CD4-positive, alpha-beta T cell treated with Interleukin-4 for 4 hours (primary cell): ENCODE measurements around the gene NPPC.
A peak's percentile ranks its signal among the peaks of the same experiment; 100 is the strongest.

ENCODE experiments used
- DNase-seq: peaks from one replicate; pipeline ENCODE4 v3.0.0-alpha.2; 2020

NPPC gene

DNA sequence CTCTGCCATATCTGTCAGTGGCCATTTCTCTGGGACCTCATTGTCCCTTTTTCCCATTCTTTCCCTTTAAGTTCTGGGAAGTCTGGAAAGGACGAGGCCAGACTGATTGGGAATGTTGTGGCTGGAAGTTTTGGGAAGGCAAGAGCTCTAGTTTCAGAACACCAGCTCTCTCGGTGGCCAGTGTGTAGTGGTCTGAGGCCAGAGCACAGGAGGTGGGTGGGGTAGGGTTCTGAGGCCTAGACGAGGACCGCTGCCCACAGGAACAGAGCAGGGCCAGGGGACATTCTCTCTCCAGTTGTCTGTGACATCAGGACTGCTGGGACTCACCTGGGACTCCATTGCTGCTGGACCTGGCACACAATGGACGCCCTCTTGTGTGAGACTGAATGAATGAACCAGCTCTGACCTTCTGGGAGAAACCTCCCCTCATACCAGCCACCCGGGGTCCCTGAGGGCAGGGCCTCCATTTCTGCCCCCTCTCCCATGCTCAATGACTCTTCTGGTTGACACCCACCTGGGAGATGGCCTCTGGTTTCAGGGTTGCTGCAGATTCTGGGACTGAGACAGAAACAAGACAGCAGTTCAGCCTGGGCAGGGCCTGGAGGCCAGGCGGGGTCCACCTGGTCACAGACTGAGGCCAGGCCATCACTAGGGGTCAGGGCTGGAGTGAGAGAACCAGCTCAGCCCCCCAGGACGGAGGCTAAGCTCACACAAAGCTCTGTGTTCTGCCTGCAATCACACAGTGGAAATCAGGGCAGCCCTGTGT is 8.4 kb upstream of the NPPC start:
- DNase-seq, result no peak

DNA sequence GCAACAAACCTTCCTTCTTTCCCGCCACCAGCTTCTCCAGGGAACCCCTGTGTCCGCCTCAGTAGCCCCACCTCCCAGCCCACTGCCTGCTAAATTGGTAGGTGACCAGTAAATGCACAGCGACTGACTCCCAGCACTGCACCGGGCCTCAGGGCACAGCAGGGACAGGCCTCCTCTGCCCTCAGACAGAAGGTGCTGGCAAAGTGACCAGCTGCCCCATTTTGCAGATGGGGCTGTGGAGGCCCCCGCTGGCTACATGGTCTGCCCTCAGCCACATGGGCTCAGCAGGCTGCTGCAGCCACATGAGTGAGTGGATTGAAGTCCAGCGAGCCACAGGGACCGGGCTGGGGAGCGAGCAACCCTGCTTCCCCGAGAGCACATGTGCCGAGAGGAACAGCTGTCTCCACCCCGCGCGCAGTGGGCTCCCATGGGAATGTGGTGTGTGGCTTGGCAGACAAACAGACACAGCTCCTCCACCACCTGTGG is 7.8 kb upstream of the NPPC start:
- no peak for DNase-seq

DNA sequence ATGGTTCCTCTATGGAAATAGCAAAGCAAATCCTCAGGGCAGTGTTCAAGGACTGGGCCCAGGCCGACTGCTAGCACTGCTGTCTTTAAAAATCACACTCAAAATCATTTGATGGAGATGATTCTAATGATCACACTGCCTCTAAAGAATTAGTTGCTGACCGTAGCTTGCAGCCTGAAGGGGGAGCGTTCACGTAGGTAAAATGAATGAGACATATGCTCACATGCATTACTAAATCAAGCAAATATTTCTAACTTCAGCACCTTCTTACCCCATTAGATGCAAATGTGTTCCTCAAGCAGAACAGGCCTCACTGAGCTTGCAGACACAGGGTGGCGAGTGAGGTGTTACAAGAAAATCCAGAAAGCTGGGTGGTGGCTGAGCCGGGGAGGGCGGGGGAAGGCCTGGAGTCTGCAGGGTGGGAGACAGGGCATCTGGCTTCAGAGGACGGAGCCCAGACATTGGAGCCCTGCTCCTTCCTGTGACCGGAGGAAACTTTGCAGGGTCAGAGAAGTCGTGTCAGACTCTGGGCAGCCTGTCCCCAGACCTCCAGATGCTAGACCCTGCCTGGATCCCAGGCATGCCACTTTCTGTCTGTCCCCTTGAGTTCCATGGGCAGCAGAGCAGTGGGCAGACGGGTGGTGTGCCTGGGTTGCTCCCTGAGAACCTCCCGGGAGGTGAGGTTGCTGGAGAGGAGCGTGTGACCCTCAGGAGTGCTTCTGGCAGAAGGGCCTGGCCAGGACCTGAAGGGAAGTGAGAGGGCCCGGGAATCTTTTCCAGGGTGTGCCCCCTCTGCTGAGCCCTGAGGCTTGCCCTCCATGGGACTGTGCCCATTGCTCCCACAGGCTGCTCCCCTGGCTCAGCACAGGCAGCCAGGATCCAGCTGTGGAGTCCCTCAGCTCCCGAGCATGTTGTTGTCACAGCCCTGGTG is 7.1 kb upstream of the NPPC start:
- DNase-seq, result no peak

DNA sequence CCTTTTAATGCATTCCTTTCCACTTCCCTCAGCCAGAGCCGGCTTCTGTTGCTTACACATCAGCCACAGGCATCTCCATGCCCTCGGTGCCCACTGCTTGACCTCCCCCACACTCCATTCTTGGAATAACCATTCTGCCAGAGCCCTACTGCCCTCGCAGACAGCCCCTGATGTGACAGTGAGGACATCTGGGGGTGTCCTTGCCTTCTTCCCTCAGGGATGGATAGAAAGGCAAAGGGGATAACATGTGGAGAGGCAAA is 6.4 kb upstream of the NPPC start:
- DNase-seq, result no peak

DNA sequence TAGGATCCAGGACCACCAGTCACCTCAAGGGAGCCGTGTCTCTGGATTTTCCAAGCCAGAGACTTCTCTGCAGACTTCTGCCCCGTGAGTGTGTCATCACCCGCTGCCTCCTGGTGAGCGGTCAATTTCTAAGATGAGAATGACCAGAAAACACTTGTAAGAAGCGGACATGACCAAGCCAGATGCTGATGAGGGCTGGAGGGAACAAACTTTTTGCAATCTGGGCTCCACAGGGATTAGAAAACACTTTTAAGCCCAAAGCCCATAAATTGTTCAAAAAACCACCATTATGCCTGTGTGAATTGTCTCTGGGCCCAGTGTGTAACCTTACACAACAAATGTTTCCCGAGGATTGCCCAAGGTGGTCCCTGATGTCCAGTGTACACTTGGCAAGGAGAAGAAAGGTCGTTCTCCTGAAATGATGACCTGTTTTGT is 5.3 kb upstream of the NPPC start:
- no peak for DNase-seq

DNA sequence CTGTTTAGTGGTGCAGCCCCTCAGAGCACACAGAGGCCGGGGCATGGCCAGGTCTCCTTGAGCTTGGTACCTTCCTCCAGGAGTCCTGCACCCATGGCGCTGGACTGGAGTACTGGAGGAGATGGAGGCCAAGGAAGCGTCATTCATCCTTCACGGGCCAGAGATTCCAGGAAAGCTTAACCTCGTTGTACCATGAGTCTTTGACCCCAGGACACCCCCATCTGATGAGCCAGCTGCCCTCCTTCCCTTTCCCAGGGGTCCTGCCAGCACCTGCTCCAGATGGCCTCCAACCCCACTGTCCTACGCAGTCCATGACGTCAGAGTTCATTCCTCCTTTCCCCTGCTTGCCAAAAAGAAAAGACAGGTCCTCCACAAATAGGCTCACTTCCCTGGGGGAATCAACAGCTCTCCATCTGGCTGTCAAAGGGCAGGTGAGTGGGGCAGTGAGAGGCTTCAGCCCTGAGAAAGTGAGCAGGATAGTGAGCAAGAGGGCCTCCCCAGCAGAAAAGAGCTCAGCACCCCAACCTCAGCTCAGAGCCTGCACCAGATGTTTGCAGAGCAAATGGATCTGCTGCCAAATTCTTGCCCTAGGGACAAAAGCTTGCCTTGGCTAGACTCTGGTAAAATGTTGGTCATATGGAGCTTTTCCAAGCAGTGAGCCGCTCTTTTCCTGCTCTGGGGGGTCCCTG is 4.5 kb upstream of the NPPC start:
- DNase-seq, result no peak

DNA sequence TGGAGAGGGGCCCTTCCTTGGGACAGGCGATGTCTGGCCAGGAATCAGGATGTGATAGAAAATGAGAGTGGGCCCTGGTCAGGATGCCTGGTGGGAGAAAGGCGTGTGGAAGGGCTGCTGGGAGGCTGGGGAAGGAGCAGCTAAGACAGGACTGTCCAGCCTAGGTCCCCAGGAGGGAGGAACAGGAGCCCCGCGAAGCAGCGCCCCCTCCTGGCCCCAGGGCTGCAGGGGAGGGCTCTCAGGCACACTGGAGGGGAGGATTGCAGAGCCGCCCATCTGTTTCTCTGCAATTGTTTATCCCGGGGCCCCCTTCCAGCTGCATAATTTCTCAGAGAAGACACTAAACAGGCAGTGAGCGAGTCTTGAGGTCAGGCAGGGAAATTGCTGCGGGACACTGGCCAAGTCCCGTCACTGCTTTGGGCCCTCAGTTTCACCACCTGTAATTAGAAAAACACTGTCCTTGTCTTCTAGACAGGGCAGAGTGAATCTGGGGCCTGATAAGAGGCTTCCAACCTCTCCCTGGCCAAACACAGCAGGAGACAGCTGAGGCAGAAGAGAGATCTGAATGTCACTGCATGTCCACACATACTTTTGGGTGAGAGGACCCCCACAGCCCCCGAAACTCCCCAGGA is 3.9 kb upstream of the NPPC start:
- no peak for DNase-seq

DNA sequence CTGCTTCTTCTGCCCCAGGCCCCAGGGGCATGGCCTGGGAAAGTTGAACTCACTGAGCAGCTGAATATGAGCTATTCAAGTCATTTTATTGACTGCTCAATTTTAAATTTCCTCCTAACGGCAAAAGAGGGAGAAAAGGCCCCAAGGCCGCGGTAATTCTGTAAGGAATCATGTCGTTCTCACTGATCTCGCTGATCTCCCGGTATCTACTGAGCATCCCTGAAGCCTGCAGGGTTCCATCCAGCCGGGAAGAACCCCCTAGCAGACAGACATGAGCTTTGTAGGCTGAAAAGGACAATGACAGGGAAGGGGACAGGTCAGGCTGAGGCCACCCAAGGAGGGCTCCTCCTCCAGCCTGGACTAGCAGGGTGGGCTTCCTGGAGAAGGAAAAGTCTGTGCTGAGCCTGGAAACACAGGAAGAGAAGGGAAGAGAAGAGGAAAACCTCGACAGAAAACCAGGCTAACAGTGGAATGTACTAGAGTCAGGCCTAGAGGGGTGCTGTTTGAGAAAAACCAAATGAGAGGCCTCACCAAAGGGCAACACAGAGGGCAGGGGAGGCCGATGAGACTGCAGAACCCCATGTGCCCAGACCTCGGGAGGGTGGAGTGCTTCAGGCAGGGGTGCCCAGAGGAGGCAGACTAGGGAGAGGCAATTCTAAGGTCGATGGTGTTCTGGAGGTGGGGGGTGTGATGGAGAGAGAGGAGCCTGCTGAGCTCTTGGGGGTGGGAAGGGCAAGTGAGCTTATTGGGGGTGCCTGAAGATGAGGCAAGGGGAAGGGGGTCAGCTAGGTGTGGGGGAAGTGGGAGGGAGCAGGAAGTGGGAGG is 2.9 kb upstream of the NPPC start:
- no peak for DNase-seq

DNA sequence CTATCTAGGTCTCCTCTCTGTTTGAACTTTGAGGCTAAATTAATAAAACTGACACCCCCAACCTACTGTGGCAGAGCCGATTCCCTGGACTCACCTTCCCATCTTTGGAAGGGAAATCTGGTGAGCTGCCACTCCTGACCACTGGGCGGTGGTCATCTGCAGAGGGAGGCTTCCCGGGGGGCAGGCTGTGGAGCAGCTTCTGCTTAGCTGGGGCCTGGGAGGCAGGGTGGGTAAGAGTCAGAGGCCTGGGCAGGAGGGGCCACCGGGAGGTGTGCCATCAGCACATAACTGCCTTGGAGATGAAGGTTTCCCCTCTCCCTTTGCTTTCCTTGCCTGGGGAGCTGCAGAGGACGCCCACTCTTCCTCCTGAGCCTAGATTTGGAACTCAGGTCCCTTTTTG is 2.3 kb upstream of the NPPC start:
- DNase-seq, result no peak

DNA sequence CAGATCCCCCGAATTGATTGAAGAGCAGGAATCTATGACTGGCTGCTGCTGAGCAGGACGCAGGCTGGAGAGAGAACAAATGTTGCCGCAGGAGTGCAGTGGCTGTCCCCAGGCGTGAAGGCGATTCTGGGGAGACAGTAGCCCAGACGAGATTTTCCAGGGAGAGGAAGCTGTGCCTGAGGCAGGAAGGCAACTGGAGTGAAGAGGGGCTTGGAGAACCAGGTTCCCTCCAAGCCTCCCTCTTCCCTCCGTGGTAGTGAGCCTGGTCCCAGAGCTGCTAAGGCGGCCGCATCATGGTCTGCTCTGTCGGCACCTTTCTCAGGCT is 1.3 kb upstream of the NPPC start:
- DNase-seq, result no peak

DNA sequence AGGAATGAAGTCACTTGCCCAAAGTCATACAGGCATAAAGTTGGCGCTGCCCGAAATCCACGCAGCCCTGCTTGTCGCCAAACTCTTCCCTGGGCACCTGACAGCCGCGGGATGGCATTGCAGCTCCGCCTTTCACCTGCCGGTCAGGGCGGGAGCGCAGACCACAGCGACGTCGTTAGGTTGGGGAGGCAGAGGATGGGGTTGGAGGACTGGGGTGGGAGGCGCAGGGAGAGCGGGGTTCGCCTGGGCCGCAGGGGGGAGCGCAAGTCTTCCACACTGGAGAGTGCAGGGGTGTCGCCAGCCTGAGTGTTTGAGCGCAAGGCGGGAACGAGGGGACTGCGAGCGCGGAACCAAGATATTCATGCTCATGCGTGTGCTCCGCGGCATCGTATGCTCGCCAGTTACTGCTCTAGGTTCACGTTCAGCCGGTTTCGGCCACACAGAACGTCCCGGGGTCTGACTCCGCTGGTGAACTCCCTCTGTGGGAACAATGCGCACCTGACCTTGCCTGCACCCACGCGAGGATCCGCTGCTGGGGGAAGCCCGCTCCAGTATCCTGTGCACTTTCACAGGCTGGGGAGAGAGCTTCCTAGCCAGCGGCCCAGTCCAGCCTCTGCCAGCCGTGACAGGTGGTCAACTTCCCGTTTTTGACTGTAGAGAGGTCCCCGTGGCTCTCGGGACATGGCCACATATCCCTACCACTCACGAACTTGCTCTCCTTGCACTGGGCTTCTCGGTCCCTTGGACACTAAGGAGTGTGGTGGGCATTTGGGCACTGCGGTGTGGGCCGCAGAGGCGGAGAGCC is 767 bp upstream of the NPPC start:
- no peak for DNase-seq

DNA sequence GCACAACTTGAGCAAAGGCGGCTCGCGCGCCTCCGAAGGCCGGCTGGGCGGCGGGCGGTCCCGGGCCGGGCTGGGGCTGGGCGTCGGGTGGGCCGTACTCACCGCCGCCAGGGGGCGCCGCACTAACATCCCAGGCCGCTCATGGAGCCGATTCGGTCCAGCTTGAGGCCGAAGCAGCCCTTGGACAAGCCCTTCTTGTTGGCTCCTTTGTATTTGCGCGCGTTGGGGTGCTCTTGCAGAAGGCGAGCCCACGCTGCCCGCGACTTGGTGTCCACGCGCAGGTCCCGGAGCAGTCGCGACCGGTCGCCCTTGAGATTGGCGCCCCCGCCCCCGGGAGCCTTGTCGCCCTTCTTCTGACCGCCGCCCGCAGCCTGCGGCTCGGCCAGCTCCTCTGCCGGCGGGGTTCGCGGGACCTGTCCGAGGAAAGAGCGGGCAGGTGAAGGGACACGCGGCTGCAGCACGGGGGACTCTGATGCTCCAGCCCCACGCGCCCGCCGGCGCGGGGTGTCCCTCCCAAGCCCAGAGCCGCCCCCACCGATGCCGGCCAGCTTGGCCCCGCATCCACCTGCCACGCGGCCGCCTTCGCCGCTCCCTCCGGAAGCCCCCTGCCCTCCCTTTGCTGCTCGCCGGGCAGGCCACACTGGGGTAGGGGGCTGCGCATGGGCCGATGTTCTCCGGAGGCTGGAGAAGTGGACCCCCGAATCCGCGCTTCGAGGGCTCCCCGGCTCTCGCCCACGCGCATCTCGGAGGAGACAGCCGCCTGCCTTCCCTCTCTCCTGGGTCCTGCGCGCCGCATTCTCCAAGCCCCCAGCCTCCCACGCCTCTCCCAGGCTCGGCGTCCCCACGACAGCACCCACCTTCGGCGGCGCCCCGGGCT is 655 bp downstream of the NPPC start:
- DNase-seq, result peak; percentile 45

DNA sequence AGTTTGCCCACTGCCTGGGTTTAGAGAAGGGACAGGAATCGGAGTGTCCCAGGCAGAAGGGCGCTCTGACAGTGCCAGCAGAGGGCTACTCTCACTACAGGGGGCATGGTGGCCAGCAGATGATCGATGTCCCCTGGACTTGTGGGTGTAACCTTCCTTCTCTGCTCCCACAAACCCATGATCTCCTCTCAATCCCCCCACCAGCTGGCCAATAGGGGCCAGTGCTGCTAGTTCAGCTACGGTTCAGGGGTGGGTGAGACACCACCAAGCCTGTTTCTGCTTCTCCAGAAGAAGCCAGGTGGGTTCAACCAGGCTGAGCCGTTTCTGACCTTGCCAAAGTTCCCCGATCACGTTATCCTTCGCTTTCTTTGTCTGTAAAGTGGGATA is 1.3 kb downstream of the NPPC start:
- DNase-seq, result no peak

DNA sequence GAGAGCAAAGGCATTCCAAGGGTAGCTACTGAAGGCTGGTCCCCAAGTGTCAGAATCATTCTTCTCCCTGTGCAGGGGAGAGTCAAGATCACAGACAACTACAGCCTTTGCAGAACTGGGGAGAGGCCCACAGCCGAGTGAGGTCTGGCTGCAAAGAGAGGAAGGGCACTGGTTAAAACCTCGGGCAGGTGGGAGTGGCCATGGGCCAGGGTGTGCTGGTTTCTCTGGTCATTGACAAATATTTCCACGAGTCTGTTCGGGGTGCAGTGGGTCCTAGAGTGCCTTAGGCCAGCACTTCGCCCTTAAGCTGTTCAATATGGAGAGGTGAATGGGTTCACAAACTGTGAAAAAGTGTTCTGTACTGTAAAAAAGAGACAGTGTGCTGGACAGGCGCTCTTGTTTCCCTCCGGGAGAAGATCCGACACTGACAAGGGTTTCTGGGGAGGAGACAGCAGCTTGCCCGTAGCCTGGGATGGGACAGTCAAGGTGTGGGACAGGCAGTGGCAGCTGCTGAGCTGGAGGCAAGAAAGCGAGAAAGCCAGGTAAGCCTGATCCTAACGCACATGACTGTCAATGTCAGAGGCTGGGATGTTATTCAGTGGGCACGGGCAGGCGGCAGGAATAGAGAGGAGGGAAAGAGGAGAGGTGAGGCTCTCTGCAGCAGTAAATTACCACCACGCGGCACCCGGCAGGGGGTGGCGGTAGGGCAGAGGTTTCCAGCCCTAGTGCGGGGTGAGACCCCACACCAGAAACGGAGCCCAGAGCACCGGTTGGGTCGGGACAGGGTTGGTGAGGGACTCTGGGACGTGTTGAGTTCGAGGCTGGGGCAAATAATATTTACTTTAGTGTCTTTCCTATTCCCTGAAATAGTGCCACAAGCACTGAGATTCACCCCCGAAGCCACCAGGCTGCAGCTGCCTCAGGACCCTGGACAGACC is 2.0 kb downstream of the NPPC start:
- DNase-seq, result no peak

DNA sequence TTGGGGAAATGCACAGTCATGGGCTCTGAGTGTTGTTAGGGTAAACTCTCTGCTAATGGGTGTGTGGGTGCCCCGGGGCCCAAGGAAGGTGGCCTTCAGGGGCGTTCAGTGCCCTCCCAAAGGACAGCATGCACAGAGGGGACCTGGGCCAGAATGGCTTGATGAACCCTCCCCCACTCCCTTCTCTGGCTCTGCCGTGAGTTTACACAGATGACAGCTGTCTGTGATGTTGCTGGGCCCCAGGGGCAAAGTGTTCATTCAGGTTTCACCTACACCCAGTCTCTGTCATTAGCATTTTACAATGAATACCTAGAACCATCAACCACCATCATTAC is 3.2 kb downstream of the NPPC start:
- no peak for DNase-seq

DNA sequence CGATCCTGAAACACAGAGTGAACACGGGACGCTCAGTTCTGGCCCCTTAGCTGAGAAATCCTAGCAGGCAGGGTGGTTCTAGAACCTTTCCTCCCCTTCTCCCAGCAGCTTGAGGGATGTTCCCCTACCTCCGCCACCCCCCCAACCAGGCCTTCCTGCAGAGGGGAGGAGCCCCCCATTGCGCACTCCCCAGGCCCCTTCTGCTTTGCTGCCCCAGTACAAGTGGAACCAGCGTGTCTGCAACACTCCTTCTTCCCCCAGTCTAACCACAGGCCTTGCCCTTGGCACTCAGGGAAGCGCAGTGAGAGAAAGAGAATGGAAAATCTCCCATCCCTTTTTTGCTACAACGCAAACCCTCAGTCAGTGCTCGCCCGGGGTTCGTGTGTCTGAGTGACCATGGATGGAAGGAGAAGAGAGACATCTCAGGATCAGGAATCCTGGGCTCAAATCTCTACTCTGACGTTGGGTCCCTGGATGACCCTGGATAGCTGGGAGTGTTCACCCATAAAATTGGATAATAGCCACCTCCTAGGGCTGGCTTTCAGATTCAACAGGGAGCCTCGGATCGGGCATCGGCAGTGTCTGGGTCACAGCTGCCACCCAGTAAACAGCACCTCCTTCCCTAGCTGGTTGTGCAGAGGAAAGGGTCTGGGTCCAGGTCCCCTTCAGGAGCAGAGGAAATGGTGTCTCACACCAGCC is 3.7 kb downstream of the NPPC start:
- no peak for DNase-seq

DNA sequence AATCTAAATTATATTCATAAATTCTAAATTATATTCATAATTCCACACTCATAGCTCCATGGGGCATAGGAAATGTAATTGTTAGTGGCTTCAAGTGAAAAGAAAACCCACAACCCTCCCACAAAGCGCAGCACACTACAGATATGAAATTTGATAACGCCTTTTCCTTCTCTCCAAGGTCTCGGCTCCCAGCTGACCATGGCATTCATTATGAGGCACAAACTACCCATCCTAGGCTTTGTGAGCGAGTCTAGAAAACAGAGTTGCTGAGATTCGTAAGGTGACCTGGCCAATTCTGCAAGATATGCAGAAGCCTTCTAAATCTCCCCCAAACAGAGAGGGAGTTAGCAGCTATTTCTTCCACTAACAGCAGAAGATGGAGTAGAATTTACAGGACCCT is 5.4 kb downstream of the NPPC start:
- DNase-seq, result no peak

DNA sequence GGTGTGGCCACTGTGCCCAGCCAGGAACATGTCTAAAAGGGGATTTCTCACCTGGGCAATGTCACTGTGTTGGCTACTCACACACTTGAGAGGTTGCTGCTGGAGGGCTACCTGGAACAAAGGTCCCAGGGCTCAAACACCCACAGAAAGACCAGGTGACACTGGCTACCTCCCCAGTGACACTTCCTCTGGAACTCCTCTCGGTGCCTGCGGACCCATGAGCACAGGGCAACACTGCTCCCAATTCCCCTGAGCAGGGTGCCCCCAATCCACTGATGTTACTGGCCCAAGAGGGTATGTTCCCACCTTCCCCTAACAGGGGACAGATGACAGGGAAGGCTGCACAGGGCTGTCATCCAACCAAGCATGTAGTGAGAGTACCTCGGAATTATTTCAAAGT is 5.8 kb downstream of the NPPC start:
- DNase-seq, result no peak
